Measurements from ENCODE around the gene FOXM1. TPM values are rescaled to one million over a fixed set of nuclear protein-coding genes. Genes with fewer than 3 reads are reported as not detected.

FOXM1 gene
- polyA plus RNA-seq, 2 donors = 11.6 to 13.8 TPM

DNA sequence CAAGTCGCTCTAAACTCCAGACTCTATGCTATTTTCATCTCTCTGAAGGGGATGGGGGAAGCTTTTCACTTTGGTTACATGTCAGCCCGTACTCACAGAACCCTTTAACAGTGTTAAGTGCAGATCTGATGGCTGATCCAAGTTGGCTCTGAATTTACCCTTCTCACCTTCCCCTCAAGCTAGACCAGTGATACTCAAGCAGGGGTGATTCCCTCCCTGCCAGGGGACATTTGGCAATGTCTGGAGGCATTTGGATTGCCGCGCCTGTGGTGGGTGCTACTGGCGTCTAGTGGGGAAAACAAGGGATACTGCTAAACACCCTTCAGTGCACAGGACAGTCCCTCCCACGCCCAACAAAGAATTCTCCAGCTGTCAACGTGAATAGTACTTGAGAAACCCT, 14.1 kb downstream of the FOXM1 start:
- Histone ChIP-seq H3K9me3 (ENCODE audit: control insufficient read depth in 2 of 2, insufficient read depth in 1 of 2, low read depth in 1 of 2, low read length in 1 of 2) (no peaks in the 10 kb centered on the region), H3K27me3 (ENCODE audit: control insufficient read depth in 1 of 2, insufficient read depth in 2 of 2, low read length in 2 of 2) (no peaks in the 10 kb centered on the region), H3K27ac (ENCODE audit: low read depth in 2 of 2, low read length in 1 of 2) (no peak overlapping the region), H3K4me3 (ENCODE audit: low read depth in 1 of 2, low read length in 2 of 2) (no peak overlapping the region), H3K36me3 (ENCODE audit: control insufficient read depth in 2 of 2, insufficient read depth in 2 of 2, low read length in 1 of 2) (peaks cover 0 to 22% of the 10 kb centered on the region in 2 donors), H3K4me1 (ENCODE audit: control insufficient read depth in 2 of 2, insufficient read depth in 2 of 2, low read length in 1 of 2) (no peaks in the 10 kb centered on the region)
- 90 to 91% methylated on average over 7 of the region's 7 CpGs for WGBS, 2 donors

GRCh38 chr12:2860170-2860569, 16.8 kb downstream of the FOXM1 start:
- Histone ChIP-seq H3K36me3 (ENCODE audit: control insufficient read depth in 2 of 2, insufficient read depth in 2 of 2, low read length in 1 of 2) (peaks cover 0 to 17% of the 10 kb centered on the region in 2 donors), H3K9me3 (ENCODE audit: control insufficient read depth in 2 of 2, insufficient read depth in 1 of 2, low read depth in 1 of 2, low read length in 1 of 2) (no peaks in the 10 kb centered on the region), H3K27ac (ENCODE audit: low read depth in 2 of 2, low read length in 1 of 2) (no peak overlapping the region)

DNA sequence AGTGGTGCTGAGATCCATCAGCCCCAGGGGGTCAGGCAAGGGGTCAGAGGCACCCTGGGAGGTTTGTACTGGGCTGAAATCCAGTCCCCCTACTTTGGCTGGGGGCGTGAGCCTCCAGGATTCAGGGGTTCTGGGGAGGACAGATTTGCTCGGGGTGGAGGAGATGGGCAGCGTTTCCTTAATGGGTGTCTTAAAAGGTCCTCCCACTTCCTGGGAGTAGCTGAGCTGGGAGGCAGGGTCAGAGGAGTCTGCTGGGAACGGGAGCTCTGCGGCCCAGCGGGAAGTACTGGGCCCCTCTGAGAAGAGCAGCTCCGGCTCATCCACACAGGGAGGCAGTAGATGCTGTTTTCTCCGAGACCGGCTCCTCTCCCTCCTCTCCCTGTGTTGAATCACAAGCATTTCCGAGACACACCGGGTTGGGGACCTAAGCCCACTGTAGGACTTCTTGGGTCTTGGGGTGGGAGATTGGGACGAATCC, 18.0 kb downstream of the FOXM1 start:
- Histone ChIP-seq H3K36me3 (ENCODE audit: control insufficient read depth in 2 of 2, insufficient read depth in 2 of 2, low read length in 1 of 2) (peaks cover 0 to 15% of the 10 kb centered on the region in 2 donors), H3K4me3 (ENCODE audit: low read depth in 1 of 2, low read length in 2 of 2) (no peak overlapping the region), H3K4me1 (ENCODE audit: control insufficient read depth in 2 of 2, insufficient read depth in 2 of 2, low read length in 1 of 2) (no peaks in the 10 kb centered on the region), H3K27ac (ENCODE audit: low read depth in 2 of 2, low read length in 1 of 2) (no peak overlapping the region), H3K27me3 (ENCODE audit: control insufficient read depth in 1 of 2, insufficient read depth in 2 of 2, low read length in 2 of 2) (no peaks in the 10 kb centered on the region), H3K9me3 (ENCODE audit: control insufficient read depth in 2 of 2, insufficient read depth in 1 of 2, low read depth in 1 of 2, low read length in 1 of 2) (no peaks in the 10 kb centered on the region)
- 87 to 91% methylated on average over 12 of the region's 12 CpGs for WGBS, 2 donors

More at GRCh38 chr12:2860170-2860569, 16.8 kb downstream of the FOXM1 start:
- H3K27me3 ChIP-seq (ENCODE audit: control insufficient read depth in 1 of 2, insufficient read depth in 2 of 2, low read length in 2 of 2) = no peaks in the 10 kb centered on the region
- H3K4me1 ChIP-seq (ENCODE audit: control insufficient read depth in 2 of 2, insufficient read depth in 2 of 2, low read length in 1 of 2) = no peaks in the 10 kb centered on the region
- no peak overlapping the region for H3K4me3 ChIP-seq (ENCODE audit: low read depth in 1 of 2, low read length in 2 of 2)

- WGBS, 2 donors = 89 to 90% methylated on average over 2 of the region's 2 CpGs
- Histone ChIP-seq H3K27me3 (ENCODE audit: control insufficient read depth in 1 of 2, insufficient read depth in 2 of 2, low read length in 2 of 2) (no peaks in the 10 kb centered on the region), H3K4me1 (ENCODE audit: control insufficient read depth in 2 of 2, insufficient read depth in 2 of 2, low read length in 1 of 2) (no peaks in the 10 kb centered on the region), H3K4me3 (ENCODE audit: low read depth in 1 of 2, low read length in 2 of 2) (no peak overlapping the region), H3K36me3 (ENCODE audit: control insufficient read depth in 2 of 2, insufficient read depth in 2 of 2, low read length in 1 of 2) (peaks cover 0 to 15% of the 10 kb centered on the region in 2 donors), H3K9me3 (ENCODE audit: control insufficient read depth in 2 of 2, insufficient read depth in 1 of 2, low read depth in 1 of 2, low read length in 1 of 2) (no peaks in the 10 kb centered on the region), H3K27ac (ENCODE audit: low read depth in 2 of 2, low read length in 1 of 2) (no peak overlapping the region)
These were observed 18.6 kb downstream of the FOXM1 start for GRCh38 chr12:2858334-2858733.

- Histone ChIP-seq H3K36me3 (ENCODE audit: control insufficient read depth in 2 of 2, insufficient read depth in 2 of 2, low read length in 1 of 2) (peaks cover 0 to 12% of the 10 kb centered on the region in 2 donors), H3K9me3 (ENCODE audit: control insufficient read depth in 2 of 2, insufficient read depth in 1 of 2, low read depth in 1 of 2, low read length in 1 of 2) (no peaks in the 10 kb centered on the region), H3K27ac (ENCODE audit: low read depth in 2 of 2, low read length in 1 of 2) (no peak overlapping the region), H3K4me1 (ENCODE audit: control insufficient read depth in 2 of 2, insufficient read depth in 2 of 2, low read length in 1 of 2) (no peaks in the 10 kb centered on the region), H3K27me3 (ENCODE audit: control insufficient read depth in 1 of 2, insufficient read depth in 2 of 2, low read length in 2 of 2) (no peaks in the 10 kb centered on the region), H3K4me3 (ENCODE audit: low read depth in 1 of 2, low read length in 2 of 2) (no peak overlapping the region)
- 92 to 94% methylated on average over 7 of the region's 7 CpGs for WGBS, 2 donors
These were observed 19.4 kb downstream of the FOXM1 start for GRCh38 chr12:2857576-2857975.

DNA sequence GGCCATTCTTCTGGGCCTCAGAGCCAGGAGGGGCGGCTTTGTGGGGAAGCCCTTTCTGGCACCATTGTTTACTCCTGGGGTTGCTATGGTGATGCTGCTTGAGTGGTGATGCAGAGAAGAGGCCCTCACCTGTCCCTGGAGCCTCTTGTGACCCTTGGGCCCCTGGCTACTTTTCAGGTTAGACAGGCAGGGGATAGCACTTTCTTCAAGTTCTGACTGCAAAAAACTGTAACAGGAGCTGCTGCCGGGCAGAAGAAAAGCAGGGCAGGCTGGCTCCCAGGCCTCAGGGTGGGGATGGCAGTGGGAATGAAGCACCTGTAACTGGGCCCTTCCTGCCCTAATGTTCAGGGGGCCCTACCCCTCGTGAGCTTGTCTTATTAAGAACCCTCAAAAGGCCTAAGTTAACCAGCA, 19.9 kb downstream of the FOXM1 start, which contains the start of gene TEX52:
Gene TEX52, minus strand, starts transcription at position 19 of the 411 bp plus-strand sequence. Its CDS starts 13 bp downstream, at position 6.
- Histone ChIP-seq H3K27me3 (ENCODE audit: control insufficient read depth in 1 of 2, insufficient read depth in 2 of 2, low read length in 2 of 2) (no peaks in the 10 kb centered on the region), H3K4me1 (ENCODE audit: control insufficient read depth in 2 of 2, insufficient read depth in 2 of 2, low read length in 1 of 2) (no peaks in the 10 kb centered on the region), H3K4me3 (ENCODE audit: low read depth in 1 of 2, low read length in 2 of 2) (no peak within 1 kb of the TSS), H3K9me3 (ENCODE audit: control insufficient read depth in 2 of 2, insufficient read depth in 1 of 2, low read depth in 1 of 2, low read length in 1 of 2) (no peaks in the 10 kb centered on the region), H3K36me3 (ENCODE audit: control insufficient read depth in 2 of 2, insufficient read depth in 2 of 2, low read length in 1 of 2) (peaks cover 0 to 12% of the 10 kb centered on the region in 2 donors), H3K27ac (ENCODE audit: low read depth in 2 of 2, low read length in 1 of 2) (no peak within 1 kb of the TSS)
- 73 to 87% methylated on average over 3 of the region's 3 CpGs for WGBS, 2 donors

DNA sequence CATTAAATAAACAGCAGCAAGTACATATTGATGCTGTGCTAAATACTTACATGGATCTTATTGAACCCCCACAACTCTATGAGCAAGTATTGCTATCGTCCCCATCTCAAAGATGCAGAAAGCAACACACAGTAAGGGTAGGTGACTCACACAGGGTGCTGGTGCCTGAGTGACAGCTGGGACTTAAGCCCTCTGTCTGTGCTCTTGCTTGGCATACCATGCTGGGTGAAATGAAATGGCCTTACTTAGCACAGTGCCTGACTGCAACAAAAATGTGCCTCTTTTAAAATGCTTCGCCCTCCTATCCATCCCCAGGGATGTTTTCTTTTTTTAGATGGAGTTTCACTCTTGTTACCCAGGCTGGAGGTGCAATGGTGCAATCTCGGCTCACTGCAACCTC, 20.9 kb downstream of the FOXM1 start:
- Histone ChIP-seq H3K9me3 (ENCODE audit: control insufficient read depth in 2 of 2, insufficient read depth in 1 of 2, low read depth in 1 of 2, low read length in 1 of 2) (no peaks in the 10 kb centered on the region), H3K36me3 (ENCODE audit: control insufficient read depth in 2 of 2, insufficient read depth in 2 of 2, low read length in 1 of 2) (peaks cover 0 to 12% of the 10 kb centered on the region in 2 donors), H3K4me3 (ENCODE audit: low read depth in 1 of 2, low read length in 2 of 2) (no peak overlapping the region), H3K27me3 (ENCODE audit: control insufficient read depth in 1 of 2, insufficient read depth in 2 of 2, low read length in 2 of 2) (no peaks in the 10 kb centered on the region), H3K4me1 (ENCODE audit: control insufficient read depth in 2 of 2, insufficient read depth in 2 of 2, low read length in 1 of 2) (no peaks in the 10 kb centered on the region), H3K27ac (ENCODE audit: low read depth in 2 of 2, low read length in 1 of 2) (no peak overlapping the region)
- 88 to 93% methylated on average over 3 of the region's 3 CpGs for WGBS, 2 donors

GRCh38 chr12:2855546-2855945, 21.4 kb downstream of the FOXM1 start:
- H3K27ac ChIP-seq (ENCODE audit: low read depth in 2 of 2, low read length in 1 of 2) = no peak overlapping the region
- no peaks in the 10 kb centered on the region for H3K27me3 ChIP-seq (ENCODE audit: control insufficient read depth in 1 of 2, insufficient read depth in 2 of 2, low read length in 2 of 2)
- peaks cover 0 to 12% of the 10 kb centered on the region in 2 donors for H3K36me3 ChIP-seq (ENCODE audit: control insufficient read depth in 2 of 2, insufficient read depth in 2 of 2, low read length in 1 of 2)
- WGBS, 2 donors = 87 to 97% methylated on average over 7 of the region's 7 CpGs
- no peaks in the 10 kb centered on the region for H3K9me3 ChIP-seq (ENCODE audit: control insufficient read depth in 2 of 2, insufficient read depth in 1 of 2, low read depth in 1 of 2, low read length in 1 of 2)
- no peak overlapping the region for H3K4me3 ChIP-seq (ENCODE audit: low read depth in 1 of 2, low read length in 2 of 2)
- H3K4me1 ChIP-seq (ENCODE audit: control insufficient read depth in 2 of 2, insufficient read depth in 2 of 2, low read length in 1 of 2) = no peaks in the 10 kb centered on the region

GRCh38 chr12:2854669-2855453, 22.1 kb downstream of the FOXM1 start:
- no peaks in the 10 kb centered on the region for H3K4me1 ChIP-seq (ENCODE audit: control insufficient read depth in 2 of 2, insufficient read depth in 2 of 2, low read length in 1 of 2)
- WGBS, 2 donors = 71 to 87% methylated on average over 25 of the region's 25 CpGs
- no peak overlapping the region for H3K27ac ChIP-seq (ENCODE audit: low read depth in 2 of 2, low read length in 1 of 2)
- H3K9me3 ChIP-seq (ENCODE audit: control insufficient read depth in 2 of 2, insufficient read depth in 1 of 2, low read depth in 1 of 2, low read length in 1 of 2) = no peaks in the 10 kb centered on the region
- no peaks in the 10 kb centered on the region for H3K27me3 ChIP-seq (ENCODE audit: control insufficient read depth in 1 of 2, insufficient read depth in 2 of 2, low read length in 2 of 2)
- H3K4me3 ChIP-seq (ENCODE audit: low read depth in 1 of 2, low read length in 2 of 2) = no peak overlapping the region
- H3K36me3 ChIP-seq (ENCODE audit: control insufficient read depth in 2 of 2, insufficient read depth in 2 of 2, low read length in 1 of 2) = peaks cover 0 to 12% of the 10 kb centered on the region in 2 donors

DNA sequence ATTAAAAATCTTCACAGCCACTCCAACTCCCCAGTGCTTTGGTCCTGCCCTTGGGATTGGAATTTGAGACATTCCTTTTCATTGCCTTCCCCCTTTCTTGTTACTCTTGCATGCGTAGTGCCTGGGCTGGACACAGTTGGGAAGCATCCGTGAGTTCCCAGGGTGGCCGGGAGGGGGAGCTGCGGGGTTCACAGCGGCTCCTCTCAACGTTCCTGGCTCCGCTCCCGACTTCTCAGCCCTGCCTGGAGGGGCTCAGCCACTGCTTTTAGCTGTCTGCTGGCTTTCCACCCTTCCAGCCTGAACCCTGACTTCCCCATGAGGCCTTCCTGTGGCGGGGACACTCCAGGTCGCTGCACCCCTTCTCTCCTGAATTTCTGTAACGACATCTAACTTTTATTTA, 23.3 kb downstream of the FOXM1 start:
- H3K9me3 ChIP-seq (ENCODE audit: control insufficient read depth in 2 of 2, insufficient read depth in 1 of 2, low read depth in 1 of 2, low read length in 1 of 2) = no peaks in the 10 kb centered on the region
- peaks cover 0 to 3% of the 10 kb centered on the region in 2 donors for H3K36me3 ChIP-seq (ENCODE audit: control insufficient read depth in 2 of 2, insufficient read depth in 2 of 2, low read length in 1 of 2)
- 27 to 30% methylated on average over 11 of the region's 11 CpGs for WGBS, 2 donors
- no peak overlapping the region for H3K4me3 ChIP-seq (ENCODE audit: low read depth in 1 of 2, low read length in 2 of 2)
- no peaks in the 10 kb centered on the region for H3K27me3 ChIP-seq (ENCODE audit: control insufficient read depth in 1 of 2, insufficient read depth in 2 of 2, low read length in 2 of 2)
- no peaks in the 10 kb centered on the region for H3K4me1 ChIP-seq (ENCODE audit: control insufficient read depth in 2 of 2, insufficient read depth in 2 of 2, low read length in 1 of 2)
- H3K27ac ChIP-seq (ENCODE audit: low read depth in 2 of 2, low read length in 1 of 2) = no peak overlapping the region
